ENCODE measurements around the gene KPNA2.

DNA sequence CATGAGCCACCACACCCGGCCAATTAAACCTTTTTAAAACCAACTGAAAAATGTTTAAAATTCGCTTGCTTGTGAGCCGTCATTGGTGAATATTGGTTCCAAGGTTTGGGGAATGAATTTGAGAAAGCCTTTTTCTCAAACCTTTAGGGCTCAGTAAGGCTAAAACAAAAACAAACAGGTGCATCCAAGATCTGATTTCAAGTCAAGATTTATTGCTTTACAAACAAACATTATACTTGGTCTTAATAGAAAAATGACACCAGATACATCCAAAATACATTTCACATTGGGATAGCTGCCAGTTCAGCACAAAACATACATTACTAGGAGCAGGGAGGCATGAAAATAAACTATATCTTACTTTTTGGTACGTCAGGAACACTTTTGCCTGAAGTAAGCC is 44.6 kb upstream of the KPNA2 start:
- TF ChIP-seq, protein P1, sequence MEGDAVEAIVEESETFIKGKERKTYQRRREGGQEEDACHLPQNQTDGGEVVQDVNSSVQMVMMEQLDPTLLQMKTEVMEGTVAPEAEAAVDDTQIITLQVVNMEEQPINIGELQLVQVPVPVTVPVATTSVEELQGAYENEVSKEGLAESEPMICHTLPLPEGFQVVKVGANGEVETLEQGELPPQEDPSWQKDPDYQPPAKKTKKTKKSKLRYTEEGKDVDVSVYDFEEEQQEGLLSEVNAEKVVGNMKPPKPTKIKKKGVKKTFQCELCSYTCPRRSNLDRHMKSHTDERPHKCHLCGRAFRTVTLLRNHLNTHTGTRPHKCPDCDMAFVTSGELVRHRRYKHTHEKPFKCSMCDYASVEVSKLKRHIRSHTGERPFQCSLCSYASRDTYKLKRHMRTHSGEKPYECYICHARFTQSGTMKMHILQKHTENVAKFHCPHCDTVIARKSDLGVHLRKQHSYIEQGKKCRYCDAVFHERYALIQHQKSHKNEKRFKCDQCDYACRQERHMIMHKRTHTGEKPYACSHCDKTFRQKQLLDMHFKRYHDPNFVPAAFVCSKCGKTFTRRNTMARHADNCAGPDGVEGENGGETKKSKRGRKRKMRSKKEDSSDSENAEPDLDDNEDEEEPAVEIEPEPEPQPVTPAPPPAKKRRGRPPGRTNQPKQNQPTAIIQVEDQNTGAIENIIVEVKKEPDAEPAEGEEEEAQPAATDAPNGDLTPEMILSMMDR (IDR thresholded peaks at IDR 0.05; ENCODE audit: insufficient read depth, low read length): no peak
- TF ChIP-seq POLR2AphosphoS5 (IDR thresholded peaks at IDR 0.05; ENCODE audit: low read depth): no peak
- TF ChIP-seq SPI1 (IDR thresholded peaks at IDR 0.05; ENCODE audit: borderline replicate concordance, low read depth): no peak
- TF ChIP-seq GABPA (IDR thresholded peaks at IDR 0.05; ENCODE audit: low read depth): no peak

All from HL-60 (cell line).